Left ventricle myocardium superior (tissue), 1 donor: ENCODE results near the gene NEGR1. TPM values are rescaled to one million over a fixed set of nuclear protein-coding genes. Genes with fewer than 3 reads are reported as not detected.

Source experiments
- ATAC-seq: fragments of 200-7000 bp; cut with Tn5 transposase; one replicate; pipeline ENCODE4 v1.9.1; 2020; ENCODE audit warnings: mild to moderate bottlenecking, moderate library complexity
- DNase-seq: peaks from one replicate; pipeline ENCODE4 v3.0.0-alpha.2; 2020
- intact Hi-C: fragments of 100-400 bp; cut with micrococcal nuclease; formaldehyde crosslinking; loops from one replicate; pipeline ENCODE4 v1.11.0; 2022
- total RNA-seq: library from RNA; stranded (reverse); fragmentation: NEBNext Ultra II Directional; extraction: Animal tissue kit (Norgen Biotek cat#: 25700); gene quantifications from one replicate; pipeline ENCODE4 v1.2.1, GENCODE V29; 2021
- donor health status: DM: no; HTN: yes; CAD: no; lungs with severe emphysema.

The NEGR1 gene
- total RNA-seq, 1 donor from 2014 or later = 10.6 TPM

- no peak for ATAC-seq
- DNase-seq = no peak
- intact Hi-C loops = no loop called here
Observed at GRCh38 chr1:71566413-71566812, 715.9 kb downstream of the NEGR1 start.

- DNase-seq (no peak), ATAC-seq (no peak)
- intact Hi-C loops = no loop called here
Observed at GRCh38 chr1:71565831-71566230, 716.5 kb downstream of the NEGR1 start.

GRCh38 chr1:71565262-71565661, 717.1 kb downstream of the NEGR1 start:
- DNase-seq = no peak
- ATAC-seq = peak; percentile 90
- intact Hi-C loops = no loop called here

- ATAC-seq (no peak), DNase-seq (no peak)
- intact Hi-C loops = no loop called here
Observed at GRCh38 chr1:71562298-71562697, 720.0 kb downstream of the NEGR1 start.

GRCh38 chr1:71561729-71562128, 720.6 kb downstream of the NEGR1 start:
- peak; percentile 19 for ATAC-seq
- intact Hi-C loops = no loop called here
- DNase-seq = no peak

GRCh38 chr1:71561206-71561605, 721.1 kb downstream of the NEGR1 start:
- DNase-seq = no peak
- ATAC-seq = no peak
- intact Hi-C loops = no loop called here

GRCh38 chr1:71559880-71560279, 722.5 kb downstream of the NEGR1 start:
- ATAC-seq (no peak), DNase-seq (no peak)
- intact Hi-C loops = no loop called here

- DNase-seq = no peak
- peak; percentile 86 for ATAC-seq
- intact Hi-C loops = no loop called here
Observed at GRCh38 chr1:71557138-71557537, 725.2 kb downstream of the NEGR1 start.

GRCh38 chr1:71548398-71548890, 733.9 kb downstream of the NEGR1 start:
- intact Hi-C loops = no loop called here
- ATAC-seq = no peak
- DNase-seq = no peak

- intact Hi-C loops = no loop called here
- ATAC-seq (peak; percentile 89), DNase-seq (no peak)
Observed at GRCh38 chr1:71542155-71542554, 740.2 kb downstream of the NEGR1 start.

GRCh38 chr1:71533950-71534349, 748.4 kb downstream of the NEGR1 start:
- intact Hi-C loops = no loop called here
- DNase-seq = no peak
- no peak for ATAC-seq

GRCh38 chr1:71532343-71532742, 750.0 kb downstream of the NEGR1 start:
- DNase-seq (no peak), ATAC-seq (no peak)
- intact Hi-C loops = no loop called here

GRCh38 chr1:71526824-71527223, 755.5 kb downstream of the NEGR1 start:
- no peak for DNase-seq
- intact Hi-C loops = loop anchor here (10.0 kb wide), 1 partner anchor 332 kb away; no protein-coding TSS in a partner anchor
- no peak for ATAC-seq

GRCh38 chr1:71522721-71523120, 759.6 kb downstream of the NEGR1 start:
- no peak for DNase-seq
- ATAC-seq = no peak
- intact Hi-C loops = loop anchor here (10.0 kb wide), 1 partner anchor 328 kb away; no protein-coding TSS in a partner anchor

- peak; percentile 33 for DNase-seq
Observed at GRCh38 chr1:71521655-71522264, 760.6 kb downstream of the NEGR1 start.

GRCh38 chr1:71511505-71511904, 770.8 kb downstream of the NEGR1 start:
- DNase-seq (no peak), ATAC-seq (no peak)
- intact Hi-C loops = no loop called here

More at GRCh38 chr1:71521655-71522264, 760.6 kb downstream of the NEGR1 start:
- peak; percentile 56 for ATAC-seq
- intact Hi-C loops = loop anchor here (10.0 kb wide), 1 partner anchor 327 kb away; no protein-coding TSS in a partner anchor

- ATAC-seq = no peak
Observed at GRCh38 chr1:71510725-71511124, 771.6 kb downstream of the NEGR1 start.

GRCh38 chr1:71509051-71509595, 773.2 kb downstream of the NEGR1 start:
- intact Hi-C loops = no loop called here
- no peak for ATAC-seq
- DNase-seq = no peak

More at GRCh38 chr1:71510725-71511124, 771.6 kb downstream of the NEGR1 start:
- intact Hi-C loops = no loop called here
- DNase-seq = no peak

- intact Hi-C loops = no loop called here
- ATAC-seq = no peak
- DNase-seq = no peak
Observed at GRCh38 chr1:71502006-71502405, 780.3 kb downstream of the NEGR1 start.

- DNase-seq (no peak), ATAC-seq (no peak)
- intact Hi-C loops = no loop called here
Observed at GRCh38 chr1:71498542-71498941, 783.8 kb downstream of the NEGR1 start.

- intact Hi-C loops = no loop called here
- ATAC-seq = no peak
Observed at GRCh38 chr1:71494163-71494562, 788.2 kb downstream of the NEGR1 start.

More at GRCh38 chr1:71494163-71494562, 788.2 kb downstream of the NEGR1 start:
- DNase-seq = no peak
